Panc1 (cell line): ENCODE measurements around the gene TBC1D7. TPM values are rescaled to one million over a fixed set of nuclear protein-coding genes. Genes with fewer than 3 reads are reported as not detected.

Source experiments
- ATAC-seq: fragments of 200-7000 bp; cut with Tn5 transposase; 2 replicates; pipeline ENCODE4 v1.9.1; 2020; ENCODE audit warnings: mild to moderate bottlenecking, moderate library complexity
- BruUV-seq: library from RNA; stranded (reverse); fragments of 400-500 nt; replicated peaks from 2 replicates; lab custom pipeline; 2021; lab: Mats Ljungman, UMichigan
- CTCF ChIA-PET: fragments of 300-600 bp; sonication (Branson Sonifier 250); formaldehyde crosslinking; loops from one replicate; lab custom pipeline; 2022; ENCODE audit warnings: antibody characterized with exemption; lab: Charles Lee
- POLR2A ChIA-PET: fragments of 300-600 bp; sonication (Branson Sonifier 250); formaldehyde crosslinking; loops from one replicate; lab custom pipeline; 2022; ENCODE audit warnings: antibody characterized with exemption; lab: Charles Lee
- DNase-seq: peaks from one replicate; pipeline ENCODE4 v3.0.0-alpha.2; 2010; ENCODE audit warnings: low read depth, low spot score
- H3K27ac ChIP-seq: 2 replicates; pipeline ENCODE4 v1.5.1; 2011; ENCODE audit warnings: mild to moderate bottlenecking, low read length, inconsistent platforms
- H3K27me3 ChIP-seq: fragments of 200-500 bp; sonication (Bioruptor generic); 2 replicates; pipeline ENCODE4 v1.6.0; 2014; ENCODE audit warnings: low read length, inconsistent platforms; ENCODE audit not compliant: control insufficient read depth, insufficient read depth
- H3K36me3 ChIP-seq: fragments of 200-500 bp; sonication (Bioruptor generic); 2 replicates; pipeline ENCODE4 v1.5.1; 2014; ENCODE audit warnings: inconsistent platforms, mild to moderate bottlenecking, low read length, moderate library complexity; ENCODE audit not compliant: control insufficient read depth, insufficient read depth
- H3K4me1 ChIP-seq: 2 replicates; pipeline ENCODE4 v1.5.1; 2011; ENCODE audit warnings: inconsistent platforms, mild to moderate bottlenecking, low read length, moderate library complexity; ENCODE audit not compliant: control insufficient read depth, insufficient read depth
- H3K4me3 ChIP-seq, 2 experiments: 2 replicates each; pipeline ENCODE4 v1.5.1; 2011 to 2012; ENCODE audit warnings: low read depth in 2 of 2, low read length in 2 of 2, mild to moderate bottlenecking in 2 of 2, inconsistent platforms in 1 of 2, moderate library complexity in 1 of 2
- H3K9me3 ChIP-seq: fragments of 200-500 bp; sonication (Bioruptor generic); 2 replicates; pipeline ENCODE4 v1.5.1; 2014; ENCODE audit warnings: low read depth, mild to moderate bottlenecking, inconsistent platforms, low read length, moderate library complexity; ENCODE audit not compliant: control insufficient read depth, insufficient read depth
- CTCF ChIP-seq: fragments of 450-650 bp; IDR thresholded peaks from 2 replicates; pipeline ENCODE4 v1.5.1; 2017; ENCODE audit warnings: mild to moderate bottlenecking
- POLR2AphosphoS5 ChIP-seq: IDR thresholded peaks from 2 replicates; pipeline ENCODE4 v1.6.1; 2012; ENCODE audit warnings: mild to moderate bottlenecking, low read depth, low read length, moderate library complexity
- REST ChIP-seq, 2 experiments: IDR thresholded peaks; 2 replicates each; pipeline ENCODE4 v1.6.1; 2011 to 2012; ENCODE audit warnings: low read depth in 2 of 2, control low read depth in 1 of 2, low read length in 1 of 2, mild to moderate bottlenecking in 1 of 2, moderate library complexity in 1 of 2; ENCODE audit not compliant: insufficient read depth in 1 of 2
- SIN3A ChIP-seq: IDR thresholded peaks from 2 replicates; pipeline ENCODE4 v1.6.1; 2012; ENCODE audit warnings: low read depth, mild to moderate bottlenecking, low read length, moderate library complexity, borderline replicate concordance; ENCODE audit not compliant: insufficient read depth
- TCF7L2 ChIP-seq: IDR thresholded peaks from 2 replicates; pipeline ENCODE4 v1.6.1; 2011; ENCODE audit warnings: mild to moderate bottlenecking, low read depth, low read length, inconsistent platforms
- in situ Hi-C: cut with HindIII; loops from 2 replicates; pipeline ENCODE4 v1.10.0; 2016; ENCODE audit warnings: low sequenced_read_pairs, low pct_unique_long_range_greater_than_20kb
- intact Hi-C: fragments of 100-400 bp; cut with micrococcal nuclease; formaldehyde crosslinking; loops from one replicate; pipeline ENCODE4 v1.10.0; 2022; ENCODE audit not compliant: unreplicated experiment
- total RNA-seq: library from RNA; stranded (reverse); gene quantifications from one replicate; pipeline ENCODE4 v1.2.1, GENCODE V29; 2021; ENCODE audit not compliant: unreplicated experiment

The TBC1D7 gene
- total RNA-seq, 1 experiment from 2014 or later: 27.0 TPM

DNA sequence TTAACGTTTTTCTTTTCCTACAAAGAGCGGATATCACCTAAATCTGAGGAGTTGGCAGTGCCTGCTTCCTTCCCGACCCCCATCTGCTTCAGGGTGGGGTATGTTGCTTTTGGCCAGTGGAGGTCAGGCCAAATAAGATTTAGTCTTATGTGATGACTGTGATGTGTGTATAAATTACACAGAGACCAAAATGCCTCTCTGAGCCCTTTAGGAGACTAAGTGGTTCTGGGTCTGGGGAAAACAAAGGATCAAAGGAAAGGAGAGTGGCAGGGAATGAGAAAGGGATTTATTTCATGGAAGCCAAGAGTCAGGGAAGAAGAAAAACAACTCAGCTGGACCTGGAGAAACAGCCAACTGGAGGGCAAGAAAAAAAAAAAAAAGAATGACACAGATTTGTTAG, 39.1 kb upstream of the TBC1D7 start:
- POLR2A ChIA-PET: no interaction called here
- no peak overlapping the region for H3K4me3 ChIP-seq
- CTCF ChIA-PET: no interaction called here
- intact Hi-C loops: no loop called here
- H3K27ac ChIP-seq: no peak overlapping the region
- H3K27me3 ChIP-seq: peaks cover 4% of the 10 kb centered on the region
- DNase-seq: no peak
- ATAC-seq: no peak
- no peaks in the 10 kb centered on the region for H3K4me1 ChIP-seq
- H3K36me3 ChIP-seq: no peaks in the 10 kb centered on the region
- TF ChIP-seq REST (IDR thresholded peaks at IDR 0.05; ENCODE audit: insufficient read depth in 1 of 2, low read depth in 2 of 2, low read length in 1 of 2) (no peak), SIN3A (no peak), TCF7L2 (no peak), CTCF (no peak), POLR2AphosphoS5 (no peak)
- no TSS peak for BruUV-seq
- in situ Hi-C loops: no loop called here
- no peaks in the 10 kb centered on the region for H3K9me3 ChIP-seq

DNA sequence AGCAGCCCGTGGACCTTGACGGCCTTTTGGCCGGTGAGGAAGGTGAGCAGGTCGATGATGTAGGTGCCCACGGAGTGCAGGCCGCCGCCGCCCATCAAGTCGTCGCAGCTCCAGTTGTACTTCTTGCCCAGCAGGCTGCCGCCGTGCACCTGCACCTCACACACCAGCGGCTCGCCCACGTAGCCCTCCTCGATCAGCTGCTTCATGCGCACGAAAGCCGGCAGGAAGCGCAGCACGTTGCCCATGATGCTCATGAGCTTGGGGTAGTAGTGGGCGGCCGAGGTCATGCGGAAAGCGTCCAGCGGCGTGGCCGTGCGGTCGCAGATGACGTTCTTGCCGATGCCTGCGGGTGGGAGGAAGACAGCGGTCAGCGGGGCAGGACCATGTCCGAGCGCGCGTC, 37.0 kb upstream of the TBC1D7 start:
- POLR2A ChIA-PET: no interaction called here
- no peak for TF ChIP-seq SIN3A
- no peak for TF ChIP-seq CTCF
- no peak for TF ChIP-seq POLR2AphosphoS5
- TF ChIP-seq REST (IDR thresholded peaks at IDR 0.05; ENCODE audit: insufficient read depth in 1 of 2, low read depth in 2 of 2, low read length in 1 of 2): no peak
- TF ChIP-seq TCF7L2: no peak
- no peak for ATAC-seq
- BruUV-seq: no TSS peak
- no peak for DNase-seq
- no peak overlapping the region for H3K27ac ChIP-seq
- no peaks in the 10 kb centered on the region for H3K4me1 ChIP-seq
- CTCF ChIA-PET: no interaction called here
- in situ Hi-C loops (no loop called here), intact Hi-C loops (no loop called here)
- H3K36me3 ChIP-seq: no peaks in the 10 kb centered on the region
- no peak overlapping the region for H3K4me3 ChIP-seq
- H3K27me3 ChIP-seq: peaks cover 4% of the 10 kb centered on the region
- no peaks in the 10 kb centered on the region for H3K9me3 ChIP-seq
